Measurements from ENCODE around the gene CNN3.

CNN3 gene

DNA sequence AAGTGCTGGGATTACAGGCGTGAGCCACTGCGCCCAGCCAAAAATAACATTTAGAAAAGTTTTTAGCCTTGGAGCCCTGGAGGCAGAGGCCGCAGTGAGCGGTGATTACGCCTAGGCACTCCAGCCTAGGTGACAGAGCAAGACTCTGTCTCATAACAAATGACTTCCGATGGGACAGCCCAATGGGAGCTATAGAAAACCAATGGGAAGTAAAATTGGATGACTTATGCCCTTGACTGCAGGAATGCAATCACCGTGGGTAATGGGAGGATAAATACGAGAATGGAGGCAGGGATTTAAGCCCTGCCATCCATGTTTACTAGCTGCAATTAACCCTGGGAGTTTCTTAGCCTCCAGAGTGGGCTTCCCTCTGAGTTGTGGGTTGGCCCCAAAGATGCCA lies 37.0 kb upstream of the CNN3 start:
- Histone ChIP-seq H3K4me3 (no peak overlapping the region), H3K36me3 (ENCODE audit: insufficient read depth, low read length) (no peaks in the 10 kb centered on the region), H3K9me3 (ENCODE audit: low read depth, low read length) (no peaks in the 10 kb centered on the region), H3K27ac (no peak overlapping the region), H3K9ac (ENCODE audit: insufficient read length) (no peak overlapping the region)
- TF ChIP-seq EZH2 (IDR thresholded peaks at IDR 0.05) = no peak
- no peak for TF ChIP-seq FOXP2 (optimal IDR thresholded peaks at IDR 0.05; ENCODE audit: control extremely low read depth, extremely low read length, insufficient read depth)
- TF ChIP-seq POLR2AphosphoS5 (IDR thresholded peaks at IDR 0.05; ENCODE audit: borderline replicate concordance, low read depth, low read length) = no peak
- DNase-seq (ENCODE audit: low read depth, low spot score) = no peak

DNA sequence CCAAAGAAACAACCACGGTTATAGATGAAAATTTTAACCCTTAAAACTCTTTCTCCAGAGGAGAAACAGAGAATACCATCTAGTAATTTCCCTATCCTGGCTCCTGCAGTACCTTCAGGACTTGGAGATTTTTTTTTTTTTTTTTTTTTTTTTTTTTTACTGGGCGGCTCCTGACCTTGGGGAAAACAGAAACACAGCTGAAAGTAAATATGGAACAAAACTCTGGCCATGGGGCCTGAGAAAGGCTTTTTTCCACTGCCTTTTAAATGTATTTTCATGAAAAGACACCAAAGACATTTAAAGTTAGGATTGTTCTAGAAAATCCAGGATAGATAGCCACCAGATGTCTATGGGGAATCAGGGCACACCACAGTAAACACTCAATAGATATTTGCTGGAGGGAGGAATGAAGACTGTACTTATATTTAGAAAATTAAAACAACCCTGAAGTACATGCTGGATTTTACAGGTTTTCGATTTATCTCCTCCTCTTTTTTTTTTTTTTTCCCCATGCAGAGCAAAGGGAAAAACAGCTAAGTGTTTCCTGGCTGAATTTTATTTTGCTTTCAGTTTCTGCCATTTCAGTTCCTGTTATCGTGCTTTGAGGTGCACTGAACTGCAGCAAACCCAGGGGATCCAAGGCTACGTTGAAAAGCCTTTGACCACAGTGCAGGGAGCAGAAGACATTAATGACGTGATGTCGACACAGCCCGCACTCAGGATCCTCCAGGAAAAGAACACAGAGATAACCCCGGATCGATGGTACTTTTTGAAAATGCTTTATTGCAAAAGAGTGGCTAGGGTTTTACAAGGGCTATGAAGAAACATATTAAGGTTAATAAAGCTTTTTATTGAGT lies 35.7 kb upstream of the CNN3 start:
- H3K4me3 ChIP-seq = peak overlapping the region; percentile 72
- no peaks in the 10 kb centered on the region for H3K9me3 ChIP-seq (ENCODE audit: low read depth, low read length)
- no peaks in the 10 kb centered on the region for H3K36me3 ChIP-seq (ENCODE audit: insufficient read depth, low read length)
- no peak for DNase-seq (ENCODE audit: low read depth, low spot score)
- H3K9ac ChIP-seq (ENCODE audit: insufficient read length) = peak overlapping the region; percentile 62
- H3K27ac ChIP-seq = peak overlapping the region; percentile 76
- TF ChIP-seq FOXP2 (optimal IDR thresholded peaks at IDR 0.05; ENCODE audit: control extremely low read depth, extremely low read length, insufficient read depth) = no peak
- TF ChIP-seq EZH2 (IDR thresholded peaks at IDR 0.05) = no peak
- TF ChIP-seq POLR2AphosphoS5 (IDR thresholded peaks at IDR 0.05; ENCODE audit: borderline replicate concordance, low read depth, low read length) = no peak

DNA sequence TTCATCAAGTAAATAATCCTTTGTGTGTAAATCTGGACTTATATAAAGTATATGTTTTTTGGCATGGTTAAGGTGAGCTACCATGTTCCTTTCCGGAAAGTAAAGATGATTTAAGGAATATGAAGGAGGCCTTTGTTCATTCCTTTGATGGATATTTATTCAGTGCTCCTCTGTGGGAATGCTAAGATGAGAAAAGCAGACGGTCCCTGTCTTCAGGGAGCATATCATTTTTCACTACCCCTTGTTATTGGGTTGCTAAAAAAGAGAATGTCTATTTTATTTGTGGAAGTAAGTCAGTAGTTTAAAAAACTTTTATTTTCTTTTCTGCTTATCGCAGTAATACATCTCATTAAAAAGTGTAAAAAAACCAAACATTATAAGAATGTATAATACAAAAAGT lies 35.1 kb upstream of the CNN3 start:
- no peak for TF ChIP-seq FOXP2 (optimal IDR thresholded peaks at IDR 0.05; ENCODE audit: control extremely low read depth, extremely low read length, insufficient read depth)
- Histone ChIP-seq H3K9me3 (ENCODE audit: low read depth, low read length) (no peaks in the 10 kb centered on the region), H3K4me3 (no peak overlapping the region), H3K9ac (ENCODE audit: insufficient read length) (no peak overlapping the region), H3K27ac (no peak overlapping the region), H3K36me3 (ENCODE audit: insufficient read depth, low read length) (no peaks in the 10 kb centered on the region)
- DNase-seq (ENCODE audit: low read depth, low spot score) = no peak

DNA sequence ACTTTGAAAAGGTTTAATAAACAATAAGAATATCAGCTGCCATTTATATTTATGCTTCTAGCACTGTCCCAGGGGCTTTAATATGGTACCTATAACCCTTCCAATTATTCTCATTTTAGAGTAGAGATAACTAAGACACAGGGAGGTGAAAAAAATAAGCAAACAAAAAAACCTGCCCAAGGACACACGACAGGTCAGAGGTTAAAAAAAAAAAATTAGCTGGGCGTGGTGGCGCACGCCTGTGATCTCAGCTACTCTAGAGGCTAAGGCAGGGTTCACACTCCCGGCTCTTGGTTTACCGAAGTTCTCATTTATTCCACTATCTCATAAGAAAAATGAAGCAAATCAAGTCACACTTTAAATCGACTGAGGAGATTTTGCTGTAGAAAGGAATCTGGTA lies 34.7 kb upstream of the CNN3 start:
- H3K36me3 ChIP-seq (ENCODE audit: insufficient read depth, low read length) = no peaks in the 10 kb centered on the region
- no peak overlapping the region for H3K4me3 ChIP-seq
- TF ChIP-seq EZH2 (IDR thresholded peaks at IDR 0.05) (no peak), FOXP2 (optimal IDR thresholded peaks at IDR 0.05; ENCODE audit: control extremely low read depth, extremely low read length, insufficient read depth) (no peak), POLR2AphosphoS5 (IDR thresholded peaks at IDR 0.05; ENCODE audit: borderline replicate concordance, low read depth, low read length) (no peak)
- no peak overlapping the region for H3K9ac ChIP-seq (ENCODE audit: insufficient read length)
- H3K9me3 ChIP-seq (ENCODE audit: low read depth, low read length) = no peaks in the 10 kb centered on the region
- H3K27ac ChIP-seq = no peak overlapping the region
- no peak for DNase-seq (ENCODE audit: low read depth, low spot score)

DNA sequence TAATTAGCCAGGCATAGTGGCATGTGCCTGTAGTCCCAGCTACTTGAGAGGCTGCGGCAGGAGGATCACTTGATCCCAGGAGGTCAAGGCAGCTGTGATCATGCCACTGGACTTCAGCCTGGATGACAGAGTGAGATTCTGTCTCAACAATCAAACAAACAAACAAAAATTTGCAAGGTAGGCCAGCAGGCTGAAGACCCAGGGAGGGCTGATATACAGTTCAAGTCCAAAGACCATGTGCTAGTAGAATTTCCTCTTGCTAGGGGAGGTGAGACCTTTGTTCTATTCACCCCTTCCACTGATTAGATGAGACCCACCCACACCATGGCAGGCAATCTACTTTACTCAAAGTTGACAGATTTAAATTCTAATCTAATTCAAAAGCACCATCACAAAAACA lies 31.2 kb upstream of the CNN3 start:
- no peak for DNase-seq (ENCODE audit: low read depth, low spot score)
- Histone ChIP-seq H3K27ac (no peak overlapping the region), H3K9ac (ENCODE audit: insufficient read length) (no peak overlapping the region), H3K9me3 (ENCODE audit: low read depth, low read length) (no peaks in the 10 kb centered on the region), H3K4me3 (no peak overlapping the region), H3K36me3 (ENCODE audit: insufficient read depth, low read length) (no peaks in the 10 kb centered on the region)
- TF ChIP-seq POLR2AphosphoS5 (IDR thresholded peaks at IDR 0.05; ENCODE audit: borderline replicate concordance, low read depth, low read length) (no peak), FOXP2 (optimal IDR thresholded peaks at IDR 0.05; ENCODE audit: control extremely low read depth, extremely low read length, insufficient read depth) (no peak), EZH2 (IDR thresholded peaks at IDR 0.05) (no peak)

DNA sequence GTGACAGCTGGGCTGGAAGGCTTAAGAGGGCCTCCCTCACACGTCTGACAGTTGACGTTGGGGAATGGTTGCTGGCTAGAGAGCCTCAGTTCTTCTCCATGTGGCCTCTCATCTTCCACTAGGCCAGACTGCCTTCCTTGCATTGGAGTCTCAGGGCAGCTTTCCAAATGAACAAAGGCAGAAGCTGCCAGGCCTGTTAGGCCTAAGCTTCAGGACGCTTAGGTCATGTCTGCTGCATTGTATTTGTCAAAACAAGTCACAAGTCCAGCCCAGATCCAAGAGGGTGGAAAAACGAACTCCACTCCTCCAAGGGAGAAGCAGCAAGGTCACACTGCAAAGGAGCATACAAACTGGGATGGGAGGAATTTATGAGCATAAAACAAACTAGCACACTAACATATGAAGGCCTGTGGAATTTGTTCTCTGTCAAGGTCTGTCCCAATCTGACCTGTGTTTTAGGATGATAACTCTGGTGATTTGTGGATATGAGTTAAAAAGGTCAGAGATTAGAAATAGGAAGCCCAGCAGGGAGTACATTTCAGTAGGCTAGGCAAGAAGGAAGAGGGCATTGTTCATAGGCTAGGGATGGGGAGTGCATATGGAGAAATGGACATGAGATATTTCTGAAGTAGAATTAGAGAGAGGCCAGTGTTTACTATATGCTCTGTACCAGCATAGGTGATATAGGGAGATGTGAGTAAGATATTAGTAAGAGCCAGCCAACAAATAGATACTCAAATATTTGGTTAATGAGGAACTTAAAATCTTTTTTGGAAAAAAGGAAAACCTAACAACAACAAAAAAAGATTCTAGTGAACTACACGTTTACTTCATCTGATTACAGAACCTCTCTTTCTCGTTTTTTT lies 29.1 kb upstream of the CNN3 start:
- Histone ChIP-seq H3K36me3 (ENCODE audit: insufficient read depth, low read length) (no peaks in the 10 kb centered on the region), H3K9me3 (ENCODE audit: low read depth, low read length) (no peaks in the 10 kb centered on the region), H3K4me3 (no peak overlapping the region), H3K9ac (ENCODE audit: insufficient read length) (no peak overlapping the region), H3K27ac (no peak overlapping the region)
- DNase-seq (ENCODE audit: low read depth, low spot score) = no peak
- no peak for TF ChIP-seq FOXP2 (optimal IDR thresholded peaks at IDR 0.05; ENCODE audit: control extremely low read depth, extremely low read length, insufficient read depth)
- no peak for TF ChIP-seq EZH2 (IDR thresholded peaks at IDR 0.05)
- no peak for TF ChIP-seq POLR2AphosphoS5 (IDR thresholded peaks at IDR 0.05; ENCODE audit: borderline replicate concordance, low read depth, low read length)

DNA sequence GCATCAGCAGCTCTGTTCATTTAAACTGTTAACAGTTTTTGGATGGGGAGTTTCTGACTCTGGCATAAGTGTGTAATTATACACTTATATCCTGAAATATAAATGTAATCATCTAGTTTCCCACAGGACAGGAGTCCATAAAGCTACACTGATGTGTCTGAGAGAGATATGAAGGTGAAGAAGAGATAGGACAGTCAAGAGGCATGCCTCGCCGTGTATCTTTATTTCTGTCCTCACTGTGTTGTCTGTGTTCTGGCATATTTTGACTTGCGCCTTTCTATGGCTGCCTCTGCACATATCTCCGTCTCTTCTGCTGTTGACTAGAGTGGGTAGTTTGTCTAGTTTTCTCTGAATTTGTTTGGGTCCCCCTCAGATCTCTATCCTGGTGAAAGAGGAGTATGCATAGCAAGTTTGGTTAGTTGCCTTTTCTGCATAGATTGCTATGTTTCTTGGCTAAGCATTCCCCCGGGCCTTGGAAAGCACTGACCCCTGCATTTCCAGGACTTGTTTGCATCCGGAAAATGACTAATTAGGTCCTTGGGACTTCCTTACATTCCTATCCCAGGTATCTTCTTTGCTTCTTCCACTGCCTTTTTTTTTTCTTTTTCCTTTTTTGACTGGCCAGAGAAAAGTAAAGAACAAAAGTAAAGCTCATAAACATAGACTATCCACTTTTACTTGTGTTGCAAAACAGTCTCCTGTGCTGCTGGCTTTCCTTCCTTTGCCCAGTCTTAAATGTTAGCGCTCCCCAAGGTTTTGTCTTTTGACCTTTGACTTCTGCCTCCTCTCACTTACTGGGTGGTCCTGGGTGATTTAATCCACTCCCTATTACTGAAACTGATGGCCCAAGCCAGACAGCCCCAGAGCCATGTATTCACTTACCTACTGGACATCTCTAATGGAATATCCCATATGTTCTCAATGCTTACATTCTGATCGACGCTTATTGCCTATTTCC lies 27.6 kb upstream of the CNN3 start:
- DNase-seq (ENCODE audit: low read depth, low spot score) = no peak
- Histone ChIP-seq H3K27ac (no peak overlapping the region), H3K9ac (ENCODE audit: insufficient read length) (no peak overlapping the region), H3K9me3 (ENCODE audit: low read depth, low read length) (no peaks in the 10 kb centered on the region), H3K4me3 (no peak overlapping the region), H3K36me3 (ENCODE audit: insufficient read depth, low read length) (no peaks in the 10 kb centered on the region)
- TF ChIP-seq EZH2 (IDR thresholded peaks at IDR 0.05) (no peak), POLR2AphosphoS5 (IDR thresholded peaks at IDR 0.05; ENCODE audit: borderline replicate concordance, low read depth, low read length) (no peak), FOXP2 (optimal IDR thresholded peaks at IDR 0.05; ENCODE audit: control extremely low read depth, extremely low read length, insufficient read depth) (no peak)
